H7 (cell line): ENCODE measurements around the gene RARA. TPM values are rescaled to one million over a fixed set of nuclear protein-coding genes. Genes with fewer than 3 reads are reported as not detected.

Experiments used
- DNase-seq: peaks from one replicate; pipeline ENCODE4 v3.0.0; 2012
- H3K27me3 ChIP-seq: 2 replicates; pipeline ENCODE4 v1.6.0; 2011; ENCODE audit warnings: mild to moderate bottlenecking, low read length; ENCODE audit not compliant: control insufficient read depth, insufficient read depth
- H3K36me3 ChIP-seq: replicated peaks from 2 replicates; pipeline ENCODE4 v1.5.1; 2011; ENCODE audit warnings: low read length; ENCODE audit not compliant: control insufficient read depth, insufficient read depth
- H3K4me3 ChIP-seq: 2 replicates; pipeline ENCODE4 v1.5.1; 2011; ENCODE audit warnings: low read depth, mild to moderate bottlenecking, control low read depth, low read length, moderate library complexity; ENCODE audit not compliant: insufficient read depth
- total RNA-seq: library from RNA; depleted of rRNA; stranded (reverse); fragments of >200 nt; shearing (Covaris generic); gene quantifications from 2 replicates; pipeline ENCODE4 v1.2.3, GENCODE V29; 2014

Gene RARA
- total RNA-seq, 1 experiment from 2014 or later = 22.1 TPM

GRCh38 chr17:40338941-40339649, 30.1 kb downstream of the RARA start:
- Histone ChIP-seq H3K27me3 (peaks cover 22% of the 10 kb centered on the region; the same call in 1 of the 2 replicates), H3K4me3 (no peak overlapping the region), H3K36me3 (no peaks in the 10 kb centered on the region)
- DNase-seq = no peak

DNA sequence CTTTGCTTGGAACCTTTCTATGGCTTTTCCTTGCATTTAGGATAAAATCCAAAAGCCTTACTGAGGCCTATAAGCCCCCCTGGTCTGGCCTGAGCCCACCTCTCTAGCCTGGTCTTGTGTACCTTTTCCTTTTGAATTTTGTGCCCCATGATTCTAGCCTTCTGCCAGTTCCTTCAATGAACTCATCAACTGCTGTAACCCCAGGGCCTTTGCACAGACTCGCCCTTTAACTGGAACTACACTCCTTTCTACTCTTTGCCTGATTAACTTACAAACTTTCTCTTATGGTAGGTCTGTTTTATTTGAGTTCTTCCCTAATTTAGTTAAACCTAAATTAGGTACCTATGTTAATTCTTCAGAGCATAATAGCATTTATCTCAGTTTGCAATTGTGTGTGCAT, 31.3 kb downstream of the RARA start:
- Histone ChIP-seq H3K27me3 (peaks cover 28% of the 10 kb centered on the region; the same call in 1 of the 2 replicates), H3K36me3 (no peaks in the 10 kb centered on the region), H3K4me3 (no peak overlapping the region)
- DNase-seq = no peak

DNA sequence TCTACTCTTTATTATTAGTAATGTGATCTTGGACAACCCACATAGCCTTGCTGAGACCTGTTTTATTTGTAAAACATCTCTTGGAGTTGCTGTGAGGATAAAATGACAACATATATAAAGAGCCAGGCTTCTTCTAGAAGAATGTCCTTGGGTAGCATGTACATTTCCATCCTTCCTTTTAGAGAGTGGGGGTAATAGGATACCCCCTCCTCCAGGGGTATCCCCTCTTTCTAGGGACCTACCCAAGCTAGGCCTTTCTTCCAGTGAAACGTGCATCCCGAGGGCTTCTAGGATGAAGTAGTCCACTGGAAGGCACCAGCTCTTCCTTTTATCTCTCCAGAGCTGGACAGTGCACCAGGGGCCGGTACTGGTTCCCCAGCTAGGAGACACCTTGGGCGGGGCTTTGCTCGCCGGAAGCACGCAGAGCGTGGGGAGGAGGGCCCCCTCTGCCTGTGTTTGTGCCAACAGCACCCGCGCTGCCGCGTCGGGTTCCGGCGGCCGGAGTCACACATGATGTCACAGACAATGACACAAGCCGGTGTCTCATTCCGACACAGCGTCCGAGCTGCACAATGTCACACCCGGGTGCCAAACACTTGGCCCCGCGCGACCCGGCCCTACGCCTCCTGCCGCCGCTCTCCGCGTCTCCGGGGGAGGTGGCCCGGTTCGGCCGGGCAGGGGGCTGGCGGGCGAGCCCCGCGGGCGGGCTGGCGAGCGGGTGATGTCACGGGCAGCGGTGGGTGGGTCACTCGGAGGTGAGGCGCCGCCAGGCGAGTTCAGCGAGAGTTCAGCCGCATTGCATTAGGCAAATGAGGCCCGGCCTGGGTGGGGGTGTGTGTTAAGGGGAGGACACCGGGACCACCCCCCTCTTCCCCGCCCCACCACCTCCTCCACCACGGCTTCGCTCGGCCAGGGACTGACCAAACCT, 32.2 kb downstream of the RARA start:
- peak; percentile 96 for DNase-seq
- H3K36me3 ChIP-seq = no peaks in the 10 kb centered on the region
- H3K27me3 ChIP-seq = peaks cover 28% of the 10 kb centered on the region; the same call in 1 of the 2 replicates
- H3K4me3 ChIP-seq = peak overlapping the region; percentile 72

DNA sequence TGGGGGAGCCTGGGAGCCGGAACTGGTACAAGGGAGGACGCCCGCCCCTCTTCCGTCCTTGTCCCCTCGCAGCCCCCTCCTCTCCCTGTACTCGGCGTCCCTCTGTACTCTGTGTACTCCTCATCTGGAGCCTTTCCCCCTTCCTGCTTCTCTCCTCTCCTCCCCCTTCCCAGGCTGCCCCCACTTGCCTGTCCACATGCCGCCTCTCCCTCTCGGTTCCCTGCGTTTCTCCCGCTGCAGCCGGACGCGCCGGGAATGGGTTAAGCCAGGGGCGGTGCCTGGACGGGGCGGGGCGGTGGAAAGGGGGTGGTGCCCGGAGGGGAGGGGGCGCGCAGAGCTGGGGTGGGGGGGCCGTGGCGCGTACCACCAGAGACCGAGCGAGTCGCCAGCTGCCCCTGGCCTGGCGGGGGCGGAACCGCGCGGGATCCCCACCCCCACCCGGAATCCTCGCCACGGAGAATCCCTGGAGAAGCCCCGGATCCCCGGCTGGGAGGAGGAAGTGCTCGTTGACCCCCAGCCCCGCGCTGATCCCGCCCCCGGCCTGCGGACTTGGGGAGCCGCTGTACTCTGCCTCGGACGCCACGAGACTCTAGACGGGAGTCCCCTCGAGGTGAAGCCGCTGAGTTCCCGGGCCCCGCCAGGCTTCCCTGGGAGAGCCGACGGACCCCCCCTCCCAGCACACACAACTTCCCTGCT, 33.0 kb downstream of the RARA start:
- DNase-seq = peak; percentile 97
- peak overlapping the region; percentile 72 for H3K4me3 ChIP-seq
- H3K36me3 ChIP-seq = no peaks in the 10 kb centered on the region
- peaks cover 28% of the 10 kb centered on the region; the same call in 1 of the 2 replicates for H3K27me3 ChIP-seq

- DNase-seq = no peak
These were observed 33.7 kb downstream of the RARA start for GRCh38 chr17:40342504-40343218.

GRCh38 chr17:40343219-40344119, 34.5 kb downstream of the RARA start:
- no peaks in the 10 kb centered on the region for H3K36me3 ChIP-seq
- H3K27me3 ChIP-seq = peaks cover 29% of the 10 kb centered on the region; the same call in 1 of the 2 replicates
- peak overlapping the region; percentile 72 for H3K4me3 ChIP-seq
- no peak for DNase-seq

More at GRCh38 chr17:40342504-40343218, 33.7 kb downstream of the RARA start:
- Histone ChIP-seq H3K27me3 (peaks cover 28% of the 10 kb centered on the region; the same call in 1 of the 2 replicates), H3K4me3 (peak overlapping the region; percentile 72), H3K36me3 (no peaks in the 10 kb centered on the region)

DNA sequence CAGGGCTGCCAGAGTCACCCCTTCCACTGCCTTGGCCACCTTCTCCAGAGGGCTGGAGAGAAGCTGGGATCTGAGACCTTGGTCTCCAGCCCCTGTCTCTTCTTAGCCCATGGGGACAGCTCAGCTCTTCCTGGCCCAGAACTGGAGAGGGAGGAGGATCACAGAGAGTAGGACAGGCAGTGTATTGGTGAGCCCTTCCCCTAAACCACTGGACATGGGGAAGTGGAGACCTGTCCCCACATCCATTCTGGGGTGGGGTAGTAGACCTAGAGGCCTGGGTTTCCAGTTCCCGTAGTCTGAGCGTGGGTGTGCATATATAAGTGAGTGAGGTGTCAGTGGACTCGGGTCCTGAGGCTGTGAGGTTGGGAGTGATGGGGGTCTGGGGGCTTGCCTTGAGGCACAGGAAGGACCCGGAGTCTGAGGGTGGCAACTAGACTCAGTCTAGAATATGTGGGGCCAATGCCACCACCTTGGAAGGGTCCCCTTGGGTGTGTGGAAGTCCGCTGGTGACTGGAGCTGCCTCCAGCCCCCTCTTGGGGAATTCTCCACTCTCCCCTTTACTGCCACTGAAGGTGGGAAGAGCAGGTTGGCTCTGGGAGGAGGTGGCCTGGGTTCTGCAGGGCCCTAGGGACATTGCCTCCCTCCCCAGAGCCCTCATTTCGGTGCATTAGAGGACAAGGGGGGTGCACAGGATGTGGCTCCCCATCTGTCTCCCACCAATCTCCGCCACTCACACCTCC, 35.6 kb downstream of the RARA start:
- peaks cover 2% of the 10 kb centered on the region for H3K36me3 ChIP-seq
- H3K4me3 ChIP-seq = peak overlapping the region; percentile 49
- DNase-seq = no peak
- peaks cover 37% of the 10 kb centered on the region; the same call in 1 of the 2 replicates for H3K27me3 ChIP-seq

GRCh38 chr17:40345161-40345993, 36.4 kb downstream of the RARA start:
- H3K27me3 ChIP-seq = peaks cover 37% of the 10 kb centered on the region; the same call in 1 of the 2 replicates
- peak; percentile 92 for DNase-seq
- peak overlapping the region; percentile 49 for H3K4me3 ChIP-seq
- H3K36me3 ChIP-seq = peaks cover 4% of the 10 kb centered on the region

DNA sequence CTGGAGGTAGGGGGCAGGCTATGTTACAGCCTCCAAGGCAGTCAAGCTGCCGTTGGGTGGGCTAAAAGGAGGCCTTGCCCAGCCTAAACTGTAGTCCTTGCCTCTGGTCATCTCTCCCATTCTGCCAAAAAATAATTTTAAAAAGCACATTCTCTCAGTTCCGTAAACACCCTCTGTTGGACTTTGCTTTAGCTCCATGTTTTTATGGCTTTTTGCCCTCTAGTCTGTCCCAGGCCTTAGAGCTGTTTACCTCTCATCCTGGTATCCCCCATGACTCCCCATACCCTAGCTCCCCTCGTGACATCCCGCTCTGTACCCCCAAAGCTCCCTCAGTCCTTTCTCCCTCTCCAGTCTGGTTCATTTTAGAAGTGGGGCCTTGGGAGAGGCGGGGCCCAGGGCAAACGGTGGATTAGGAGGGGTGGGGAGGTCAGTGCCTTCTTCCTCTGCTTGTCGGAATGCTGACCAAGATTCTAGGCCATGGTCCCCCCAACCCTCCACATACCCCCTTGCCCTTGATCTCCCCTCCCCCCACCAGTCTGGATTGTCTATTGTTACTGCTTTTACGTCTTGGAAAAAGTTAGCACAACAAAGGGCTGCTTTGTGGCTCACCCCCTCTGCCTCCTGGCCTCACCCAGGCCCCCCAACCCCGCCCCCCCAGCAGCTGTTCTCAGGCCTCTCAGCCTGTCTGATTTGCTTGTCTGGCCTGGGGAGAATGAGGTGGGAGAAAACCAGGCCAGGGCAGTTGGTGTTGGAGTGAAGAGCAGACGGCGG, 37.2 kb downstream of the RARA start:
- peak; percentile 76 for DNase-seq
- peaks cover 33% of the 10 kb centered on the region; the same call in 1 of the 2 replicates for H3K27me3 ChIP-seq
- 0 out of 2 replicates have a peak overlapping the region, but pooled peaks have one; percentile 49 for H3K4me3 ChIP-seq
- peaks cover 4% of the 10 kb centered on the region for H3K36me3 ChIP-seq

GRCh38 chr17:40346765-40347158, 37.8 kb downstream of the RARA start:
- H3K4me3 ChIP-seq = no peak overlapping the region
- peaks cover 4% of the 10 kb centered on the region for H3K36me3 ChIP-seq
- peaks cover 35% of the 10 kb centered on the region; the same call in 1 of the 2 replicates for H3K27me3 ChIP-seq
- DNase-seq = no peak
